ENCODE data around the gene MINDY4.

Gene MINDY4

DNA sequence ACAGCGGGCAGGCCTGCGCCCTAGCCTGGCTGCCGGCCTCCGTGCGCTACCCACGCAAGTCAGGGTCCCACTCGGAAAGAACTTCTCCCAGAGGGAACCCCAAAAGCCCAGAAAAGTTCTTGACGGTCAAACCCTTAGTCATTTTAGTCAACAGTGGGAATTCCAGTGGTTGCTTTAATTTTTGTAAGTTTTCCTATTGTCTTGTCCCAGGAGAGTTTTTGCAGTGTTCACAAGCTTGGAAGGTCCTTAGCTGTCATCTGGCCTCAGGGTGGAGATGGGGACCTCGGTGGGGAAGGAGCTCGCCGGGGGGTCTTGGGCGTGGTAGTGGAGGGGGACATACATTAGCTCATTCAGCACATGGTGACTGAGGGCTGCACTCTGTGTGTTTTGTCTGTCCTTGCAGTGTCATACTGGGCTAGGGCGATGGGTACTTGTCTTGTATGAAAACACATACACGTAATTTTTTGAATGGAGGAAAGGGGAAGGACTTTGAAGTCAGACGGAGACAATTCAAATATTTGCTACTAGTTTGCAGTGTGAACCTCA lies 736 bp downstream of the MINDY4 start:
- no peak for DNase-seq (ENCODE audit: extremely low read depth in 1 of 2, low read depth in 1 of 2)

DNA sequence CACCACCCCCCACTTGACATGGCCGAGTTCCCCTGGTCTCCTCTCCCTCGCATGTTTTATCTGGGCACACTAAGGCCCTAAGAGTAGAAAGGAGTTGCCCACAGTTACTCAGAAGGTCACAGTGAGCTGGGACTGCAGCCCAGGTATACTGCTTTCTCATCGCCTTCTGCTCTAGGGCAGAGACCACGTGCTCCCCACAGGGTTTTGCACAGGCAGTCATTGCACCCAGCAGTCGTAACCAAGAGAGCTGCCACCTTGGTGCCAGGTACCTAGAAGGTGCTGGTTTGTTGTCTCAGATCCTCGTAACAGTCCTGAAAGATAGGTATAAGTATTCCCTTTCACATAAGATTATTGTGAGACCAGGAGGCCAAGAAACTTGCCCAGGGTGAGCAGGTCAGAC lies 1.8 kb downstream of the MINDY4 start:
- no peak for DNase-seq (ENCODE audit: extremely low read depth in 1 of 2, low read depth in 1 of 2)

GRCh38 chr7:30775992-30776391 lies 4.8 kb downstream of the MINDY4 start:
- DNase-seq (ENCODE audit: extremely low read depth in 1 of 2, low read depth in 1 of 2): no peak

DNA sequence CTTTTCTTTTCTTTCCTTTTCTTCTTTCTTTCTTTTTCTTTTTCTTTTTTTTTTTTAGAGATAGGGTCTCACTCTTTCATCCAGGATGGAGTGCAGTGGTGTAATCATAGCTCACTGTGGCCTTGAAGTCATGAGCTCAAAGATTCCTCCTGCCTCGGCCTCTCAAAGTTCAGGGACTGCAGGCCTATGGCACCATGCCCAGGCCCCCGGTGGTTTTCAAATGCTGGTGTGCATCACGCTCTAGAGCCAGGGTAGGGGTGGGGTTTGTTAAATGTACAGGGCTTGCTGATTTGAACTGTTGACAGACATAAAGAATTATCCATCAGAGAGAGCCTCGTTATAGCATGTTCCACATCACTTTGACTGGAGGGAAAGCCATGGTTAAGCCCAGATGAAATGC lies 5.8 kb downstream of the MINDY4 start:
- no peak for DNase-seq (ENCODE audit: extremely low read depth in 1 of 2, low read depth in 1 of 2)

GRCh38 chr7:30778255-30779025 lies 7.2 kb downstream of the MINDY4 start:
- no peak for DNase-seq (ENCODE audit: extremely low read depth in 1 of 2, low read depth in 1 of 2)

DNA sequence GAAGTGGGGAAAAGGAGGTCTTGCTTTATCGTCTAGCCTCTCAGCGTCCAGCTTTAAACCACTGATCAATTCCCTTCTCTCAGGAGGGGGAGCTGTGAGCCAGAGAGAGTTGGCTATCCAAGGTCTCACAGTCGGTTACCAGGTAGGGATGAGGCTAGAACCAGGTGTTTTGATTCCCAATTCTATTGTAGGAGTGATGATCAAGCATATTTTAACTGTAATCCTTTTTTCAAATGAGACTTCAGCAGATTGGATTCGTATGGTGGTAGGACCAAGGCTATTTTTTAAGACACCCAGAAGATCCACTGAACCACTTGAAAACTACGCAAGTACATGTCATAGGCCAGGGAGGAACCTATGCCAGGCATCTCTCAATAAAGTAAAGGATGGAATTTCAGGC lies 8.4 kb downstream of the MINDY4 start:
- no peak for DNase-seq (ENCODE audit: extremely low read depth in 1 of 2, low read depth in 1 of 2)

- no peak for DNase-seq (ENCODE audit: extremely low read depth in 1 of 2, low read depth in 1 of 2)
Observed at GRCh38 chr7:30780941-30781340, 9.7 kb downstream of the MINDY4 start.

DNA sequence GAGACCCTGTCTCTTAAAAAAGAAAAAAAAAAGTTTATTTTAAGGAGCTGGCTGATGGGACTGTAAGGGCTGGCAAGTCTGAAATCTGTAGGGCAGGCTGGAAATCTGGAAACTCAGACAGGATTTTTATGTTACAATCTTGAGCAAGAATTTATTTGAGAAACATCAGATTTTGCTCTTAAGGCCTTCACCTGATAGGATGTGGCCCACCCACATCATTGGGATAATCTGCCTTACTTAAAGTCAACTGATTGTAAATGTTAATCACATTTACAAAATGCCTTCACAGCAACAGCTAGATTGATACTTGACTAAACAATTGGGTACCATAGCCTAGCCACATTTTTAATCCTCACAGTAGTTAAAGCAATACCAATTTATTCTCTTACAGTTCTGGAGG lies 11.5 kb downstream of the MINDY4 start:
- no peak for DNase-seq (ENCODE audit: extremely low read depth in 1 of 2, low read depth in 1 of 2)

- DNase-seq (ENCODE audit: extremely low read depth in 1 of 2, low read depth in 1 of 2): no peak
Observed at GRCh38 chr7:30785786-30786185, 14.6 kb downstream of the MINDY4 start.

GRCh38 chr7:30787486-30787885 lies 16.3 kb downstream of the MINDY4 start:
- DNase-seq (ENCODE audit: extremely low read depth in 1 of 2, low read depth in 1 of 2): no peak

GRCh38 chr7:30788640-30789333 lies 17.6 kb downstream of the MINDY4 start:
- no peak for DNase-seq (ENCODE audit: extremely low read depth in 1 of 2, low read depth in 1 of 2)

GRCh38 chr7:30789334-30789711 lies 18.1 kb downstream of the MINDY4 start:
- DNase-seq (ENCODE audit: extremely low read depth in 1 of 2, low read depth in 1 of 2): no peak

- no peak for DNase-seq (ENCODE audit: extremely low read depth in 1 of 2, low read depth in 1 of 2)
Observed at GRCh38 chr7:30790356-30790755, 19.1 kb downstream of the MINDY4 start.

DNA sequence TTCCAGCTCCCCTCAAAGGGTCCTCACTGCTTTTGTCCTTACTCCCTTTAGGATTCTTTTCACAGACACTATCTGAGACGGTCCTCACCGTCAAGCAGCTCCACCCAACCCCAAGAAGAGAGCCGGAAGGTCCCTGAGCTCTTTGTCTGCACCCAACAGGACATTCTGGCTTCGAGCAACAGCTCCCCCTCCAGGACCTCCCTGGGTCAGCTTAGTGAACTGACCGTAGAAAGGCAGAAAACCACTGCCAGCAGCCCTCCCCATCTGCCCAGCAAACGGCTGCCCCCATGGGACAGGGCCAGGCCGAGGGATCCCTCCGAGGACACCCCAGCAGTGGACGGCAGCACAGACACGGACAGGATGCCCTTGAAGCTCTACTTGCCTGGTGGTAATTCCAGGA lies 19.9 kb downstream of the MINDY4 start:
- DNase-seq (ENCODE audit: extremely low read depth in 1 of 2, low read depth in 1 of 2): no peak

DNA sequence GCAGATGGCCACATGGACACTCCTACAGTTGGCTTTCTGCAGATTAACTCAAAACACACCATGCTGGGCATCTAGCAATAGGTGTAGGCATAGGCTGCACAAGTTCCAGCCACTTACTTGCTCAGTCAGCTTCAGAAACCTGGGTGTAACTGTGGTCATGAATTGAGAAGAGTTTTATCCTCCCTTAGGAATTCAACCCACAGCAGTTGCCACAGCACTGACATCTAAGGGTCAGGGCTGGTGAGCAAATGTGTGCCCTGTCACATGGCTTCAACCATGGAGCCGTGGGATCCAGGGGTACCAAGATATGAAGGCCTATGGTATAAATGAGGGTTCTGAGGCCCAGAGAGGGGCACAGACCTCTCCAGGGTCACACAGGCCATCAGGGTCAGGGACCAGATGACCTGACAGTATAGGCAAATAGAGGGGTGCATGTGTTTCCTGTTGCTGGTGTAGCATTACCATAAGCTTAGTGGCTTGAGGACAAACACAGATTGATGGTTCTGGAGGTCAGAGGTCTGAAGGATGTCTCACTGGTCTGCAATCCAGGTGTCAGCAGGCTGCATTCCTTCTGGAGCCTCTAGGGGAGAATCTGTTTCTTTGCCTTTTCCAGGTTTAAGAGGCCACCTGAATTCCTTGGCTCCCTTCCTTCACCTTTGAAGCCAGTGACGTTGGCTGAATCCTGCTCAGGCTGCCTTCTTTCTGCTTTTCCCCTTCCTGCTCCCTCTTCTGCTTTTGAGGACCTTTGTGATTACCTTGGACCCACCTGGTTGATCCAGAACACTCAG lies 24.1 kb downstream of the MINDY4 start:
- no peak for DNase-seq (ENCODE audit: extremely low read depth in 1 of 2, low read depth in 1 of 2)

GRCh38 chr7:30796105-30796869 lies 25.1 kb downstream of the MINDY4 start:
- DNase-seq (ENCODE audit: extremely low read depth in 1 of 2, low read depth in 1 of 2): no peak

DNA sequence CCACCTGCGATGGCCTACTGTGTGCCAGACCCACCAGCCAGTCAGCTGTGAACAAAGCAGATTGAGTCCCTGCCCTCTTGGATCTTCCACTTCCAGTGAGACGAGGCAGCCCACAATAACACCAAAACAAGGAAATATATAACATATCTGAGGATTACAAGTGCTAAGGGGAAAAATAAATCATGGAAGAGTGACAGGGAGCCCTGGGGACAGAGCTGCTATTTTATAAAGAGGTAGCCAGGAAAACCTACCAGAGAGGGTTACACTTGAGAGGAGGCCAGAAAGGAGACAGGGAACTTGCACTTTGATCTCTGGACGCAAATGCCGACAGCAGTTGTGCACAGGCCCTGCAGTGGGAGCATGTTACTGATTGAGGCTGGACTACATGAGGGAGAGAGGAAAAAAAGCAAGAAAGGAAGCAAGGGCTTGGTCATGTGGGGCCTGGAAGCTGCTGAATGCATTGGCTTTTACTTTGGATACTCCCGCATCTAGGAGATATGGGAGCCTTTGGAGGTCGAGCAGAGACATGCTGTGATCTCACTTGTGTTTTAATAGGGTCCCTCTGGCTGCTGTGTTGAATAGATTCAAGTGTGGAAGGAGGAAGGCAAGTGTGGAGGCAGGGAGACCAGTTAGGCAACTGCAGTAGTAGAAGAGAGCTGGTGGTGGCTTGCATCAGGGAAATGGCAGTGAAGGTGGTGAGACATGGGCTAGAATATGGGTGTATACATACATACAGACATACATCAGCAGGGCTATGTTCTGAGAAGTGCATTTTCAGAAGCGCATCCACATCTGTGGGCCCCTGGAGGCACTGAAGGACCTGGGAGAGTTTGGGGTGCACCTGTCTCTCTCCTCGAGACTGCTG lies 26.2 kb downstream of the MINDY4 start:
- DNase-seq (ENCODE audit: extremely low read depth in 1 of 2, low read depth in 1 of 2): no peak

DNA sequence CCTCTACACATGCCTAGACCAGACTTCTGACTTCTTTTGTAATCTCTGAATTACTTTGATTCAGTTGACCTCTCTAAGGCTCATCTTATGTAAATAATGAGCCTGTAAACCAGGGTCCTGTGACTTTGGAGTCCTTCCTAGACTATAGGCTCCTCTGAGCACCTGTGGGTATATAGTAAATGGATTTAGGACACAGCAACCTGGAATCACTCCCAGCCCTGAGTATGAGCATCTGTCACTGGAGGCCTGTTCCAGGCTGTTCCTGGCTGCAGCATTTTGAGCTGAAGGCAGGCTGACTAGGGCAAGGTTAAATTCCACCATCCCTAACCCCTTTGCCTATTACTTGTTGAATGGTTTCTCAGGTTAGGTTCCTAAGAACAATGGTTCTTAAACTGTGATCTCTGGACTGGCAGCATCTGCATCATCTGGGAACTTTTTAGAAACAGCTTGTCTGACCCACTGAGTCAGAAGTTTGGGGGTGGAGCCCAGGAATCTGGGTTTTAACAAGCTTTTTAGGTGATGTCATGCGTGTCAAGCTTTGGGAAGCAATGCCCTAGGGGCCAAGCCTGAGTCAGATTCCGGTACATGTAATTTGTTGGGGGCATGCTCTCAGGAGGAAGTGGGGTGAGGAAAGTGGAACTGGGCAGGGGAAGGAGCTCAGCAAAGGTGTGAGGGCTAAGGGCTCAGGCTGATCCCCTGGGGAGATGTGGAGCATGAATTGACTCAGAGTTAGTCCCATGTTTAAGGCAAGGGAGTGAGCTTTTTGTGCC lies 28.2 kb downstream of the MINDY4 start:
- DNase-seq (ENCODE audit: extremely low read depth in 1 of 2, low read depth in 1 of 2): no peak

All from stimulated activated CD8-positive, alpha-beta memory T cell treated with anti-CD3 and anti-CD28 coated beads, Interleukin-7, amount 100 ng/mL, for 48 hours (primary cell).